HepG2 (cell line): Measurements from ENCODE around the gene DYDC2. TPM values are rescaled to one million over a fixed set of nuclear protein-coding genes. Genes with fewer than 3 reads are reported as not detected.
"Not testable (repeated sequence)": the region's sequence is repeated elsewhere in the genome, so short reads cannot be mapped to it uniquely, and the experiment has no call there.

Source experiments
- ATAC-seq: fragments of 200-7000 bp; cut with Tn5 transposase; 3 replicates; pipeline ENCODE4 v1.9.1; 2020; ENCODE audit warnings: mild to moderate bottlenecking, moderate library complexity
- BruUV-seq: library from RNA; stranded (reverse); fragments of 400-500 nt; replicated peaks from 2 replicates; lab custom pipeline; 2021; lab: Mats Ljungman, UMichigan
- CTCF ChIA-PET: fragments of 300-600 bp; formaldehyde crosslinking; extraction: SDS; loops from one replicate; lab custom pipeline; 2021; ENCODE audit warnings: low total read pairs, inconsistent platforms, low intra/inter-chr PET ratio; lab: Yijun Ruan, JAX
- POLR2A ChIA-PET: fragments of 350-600 bp; sonication (Branson Sonifier 250); formaldehyde crosslinking; loops from one replicate; lab custom pipeline; 2020; ENCODE audit warnings: antibody characterized with exemption, inconsistent platforms; lab: Yijun Ruan, JAX
- DNase-seq: peaks from one replicate; pipeline ENCODE4 v3.0.0-alpha.2; 2015; ENCODE audit warnings: low spot score
- FAIRE-seq: peaks from 3 replicates; lab custom pipeline; 2011; peaks lifted over from hg19 to GRCh38; lab: Jason Lieb, UNC
- H2AFZ ChIP-seq: one replicate; pipeline ENCODE4 v1.6.1; 2011; ENCODE audit warnings: low read length, inconsistent platforms
- H3K27ac ChIP-seq: fragments of 300-600 bp; 3 replicates; pipeline ENCODE4 v1.8.0; 2011; ENCODE audit warnings: mixed run types, mild to moderate bottlenecking, mixed read lengths, low read length, inconsistent platforms; ENCODE audit not compliant: insufficient read depth; ENCODE audit errors: extremely low read length
- H3K27me3 ChIP-seq, 2 experiments: fragments of 200-600 bp in 1 of 2; 2 replicates in 1 of 2; 3 replicates in 1 of 2; pipeline versions ENCODE4 v1.6.0 to v1.8.0; 2011; ENCODE audit warnings: low read length in 2 of 2, mild to moderate bottlenecking in 2 of 2, moderate library complexity in 2 of 2, inconsistent platforms in 1 of 2; ENCODE audit not compliant: insufficient read depth in 2 of 2, control insufficient read depth in 1 of 2
- H3K36me3 ChIP-seq, 2 experiments: fragments of 200-600 bp in 1 of 2; replicated peaks in 1 of 2; 2 replicates in 1 of 2; 3 replicates in 1 of 2; pipeline versions ENCODE4 v1.5.1 to v1.8.0; 2011; ENCODE audit warnings: low read length in 2 of 2, inconsistent platforms in 1 of 2; ENCODE audit not compliant: insufficient read depth in 2 of 2, control insufficient read depth in 1 of 2
- H3K4me1 ChIP-seq: 2 replicates; pipeline ENCODE4 v1.5.1; 2012; ENCODE audit warnings: low read length, inconsistent platforms; ENCODE audit not compliant: insufficient read depth
- H3K4me2 ChIP-seq: 2 replicates; pipeline ENCODE4 v1.6.0; 2011; ENCODE audit warnings: low read depth, low read length, inconsistent platforms
- H3K4me3 ChIP-seq, 3 experiments: fragments of 200-600 bp in 1 of 3; sonication (generic), shearing (Covaris generic) in 1 of 3; replicated peaks in 1 of 3; 2 replicates each; pipeline ENCODE4 v1.5.1; 2011 to 2016; ENCODE audit warnings: low read length in 3 of 3, inconsistent platforms in 2 of 3, low read depth in 2 of 3, mild to moderate bottlenecking in 2 of 3, control low read depth in 1 of 3, mixed read lengths in 1 of 3; ENCODE audit not compliant: insufficient read depth in 1 of 3
- H3K79me2 ChIP-seq: one replicate; pipeline ENCODE4 v1.6.1; 2011; ENCODE audit warnings: low read length, inconsistent platforms; ENCODE audit not compliant: insufficient read depth
- H3K9ac ChIP-seq: 2 replicates; pipeline ENCODE4 v1.6.0; 2011; ENCODE audit warnings: mild to moderate bottlenecking, low read depth, low read length, inconsistent platforms; ENCODE audit not compliant: insufficient read depth
- H3K9me3 ChIP-seq: 2 replicates; pipeline ENCODE4 v1.5.1; 2012; ENCODE audit warnings: mild to moderate bottlenecking, low read length
- H4K20me1 ChIP-seq: 2 replicates; pipeline ENCODE4 v1.6.0; 2011; ENCODE audit warnings: inconsistent platforms, mild to moderate bottlenecking, low read length, moderate library complexity; ENCODE audit not compliant: insufficient read depth
- GPBP1L1 ChIP-seq: sonication (generic); formaldehyde crosslinking; IDR thresholded peaks from 2 replicates; pipeline ENCODE4 v1.5.0; 2020; ENCODE audit warnings: mild to moderate bottlenecking, missing genetic modification reagents
- MLX ChIP-seq: IDR thresholded peaks from 2 replicates; pipeline ENCODE4 v1.6.1; 2016
- NFYB ChIP-seq: sonication (generic); formaldehyde crosslinking; IDR thresholded peaks from 2 replicates; pipeline ENCODE4 v1.4.0; 2020; ENCODE audit warnings: missing genetic modification reagents
- NFYC ChIP-seq: IDR thresholded peaks from 2 replicates; pipeline ENCODE4 v1.6.1; 2016; ENCODE audit warnings: missing genetic modification reagents, missing compliant biosample characterization
- XBP1 ChIP-seq: sonication (generic); formaldehyde crosslinking; IDR thresholded peaks from 2 replicates; pipeline ENCODE4 v1.5.0; 2020; ENCODE audit warnings: missing genetic modification reagents
- ZNF350 ChIP-seq: sonication (generic); formaldehyde crosslinking; IDR thresholded peaks from 2 replicates; pipeline ENCODE4 v1.4.0; 2020; ENCODE audit warnings: mild to moderate bottlenecking, low read depth, missing genetic modification reagents, borderline replicate concordance
- WGBS: methylation state at CpG from one replicate; pipeline ENCODE4 v1.1.6; 2017; ENCODE audit warnings: low lambda C conversion rate; 5-methylcytosine and 5-hydroxymethylcytosine counted together
- in situ Hi-C: cut with HindIII; loops from 2 replicates; pipeline ENCODE4 v1.10.0; 2017; ENCODE audit warnings: low pct_unique_long_range_greater_than_20kb; ENCODE audit not compliant: extremely low pct_ligation_motif_present
- intact Hi-C: fragments of 100-400 bp; cut with micrococcal nuclease; formaldehyde crosslinking; loops from one replicate; pipeline ENCODE4 v1.10.0; 2022; ENCODE audit not compliant: unreplicated experiment
- polyA plus RNA-seq, 8 experiments: library from polyadenylated mRNA; depleted of rRNA in 3 of 8; stranded (reverse) in 7 of 8; unstranded in 1 of 8; fragments of >200 nt; fragmentation: Illumina TruSeq in 4 of 8; extraction: Trizol in 4 of 8; gene quantifications; 2 replicates each; pipeline versions ENCODE4 v1.2.1 to v1.2.3, GENCODE V29; 2011 to 2016; ENCODE audit warnings: low read depth in 4 of 8, missing spikeins in 1 of 8, mixed read lengths in 1 of 8; ENCODE audit not compliant: insufficient read depth in 1 of 8
- total RNA-seq, 5 experiments: library from RNA; depleted of rRNA; stranded (reverse); fragments of >200 nt; fragmentation: Illumina TruSeq; extraction: Trizol; gene quantifications; 2 replicates each; pipeline ENCODE4 v1.2.3, GENCODE V29; 2016; ENCODE audit warnings: low read depth in 1 of 5

DYDC2 gene
- total and polyA plus RNA-seq, 2 of the 13 experiments (the other 11 are each of a cell fraction or from before 2014, with no cell fraction given), result 0.98 to 2.3 TPM

- peaks cover 15% of the 10 kb centered on the region for H3K4me1 ChIP-seq
- H3K27me3 ChIP-seq, CTCF ChIA-PET, H3K79me2 ChIP-seq, FAIRE-seq, in situ Hi-C loops, H3K27ac ChIP-seq, BruUV-seq, POLR2A ChIA-PET, ATAC-seq, H2AFZ ChIP-seq, H3K36me3 ChIP-seq, H3K9ac ChIP-seq, H3K4me2 ChIP-seq, intact Hi-C loops, H3K9me3 ChIP-seq, H3K4me3 ChIP-seq, H4K20me1 ChIP-seq: not testable (repeated sequence)
- TF ChIP-seq NFYB (CRISPR knock-in tag) (peak; percentile 64), NFYC (CRISPR knock-in tag) (peak; percentile 56)
- 17% methylated on average over 1 of the region's 2 CpGs for WGBS
- DNase-seq, result peak; percentile 6
Measured at GRCh38 chr10:80358925-80359324, 2.3 kb downstream of the DYDC2 start.

- no peak overlapping the region for H3K27ac ChIP-seq
- no peak for FAIRE-seq
Measured at GRCh38 chr10:80359644-80360043, 3.1 kb downstream of the DYDC2 start.

More at GRCh38 chr10:80359644-80360043, 3.1 kb downstream of the DYDC2 start:
- TF ChIP-seq ZNF350 (CRISPR knock-in tag), result no peak
- no peak for TF ChIP-seq GPBP1L1
- TF ChIP-seq MLX (CRISPR knock-in tag), result no peak
- TF ChIP-seq XBP1 (CRISPR knock-in tag), result no peak
- WGBS, result no CpG with 5 or more reads among the region's 22 CpGs
- H3K4me3 ChIP-seq, result no peak overlapping the region
- ATAC-seq, result no peak
- H3K4me2 ChIP-seq, result no peak overlapping the region
- no peaks in the 10 kb centered on the region for H3K9me3 ChIP-seq
- no peak for DNase-seq
- H3K9ac ChIP-seq, result no peak overlapping the region
- H3K79me2 ChIP-seq, result no peaks in the 10 kb centered on the region
- CTCF ChIA-PET, result no interaction called here
- no TSS peak for BruUV-seq
- in situ Hi-C loops, result no loop called here
- no peaks in the 10 kb centered on the region for H4K20me1 ChIP-seq
- no peaks in the 10 kb centered on the region for H3K36me3 ChIP-seq
- H3K27me3 ChIP-seq, result no peaks in the 10 kb centered on the region
- intact Hi-C loops, result no loop called here
- POLR2A ChIA-PET, result no interaction called here
- no peak overlapping the region for H2AFZ ChIP-seq
- H3K4me1 ChIP-seq, result peaks cover 15% of the 10 kb centered on the region
